Measurements from ENCODE around the gene SLC37A1. TPM values are rescaled to one million over a fixed set of nuclear protein-coding genes. Genes with fewer than 3 reads are reported as not detected.

SLC37A1 gene
- total and polyA plus RNA-seq, 2 of the 13 experiments (the other 11 are each of a cell fraction or from before 2014, with no cell fraction given), result 0.22 to 0.40 TPM

DNA sequence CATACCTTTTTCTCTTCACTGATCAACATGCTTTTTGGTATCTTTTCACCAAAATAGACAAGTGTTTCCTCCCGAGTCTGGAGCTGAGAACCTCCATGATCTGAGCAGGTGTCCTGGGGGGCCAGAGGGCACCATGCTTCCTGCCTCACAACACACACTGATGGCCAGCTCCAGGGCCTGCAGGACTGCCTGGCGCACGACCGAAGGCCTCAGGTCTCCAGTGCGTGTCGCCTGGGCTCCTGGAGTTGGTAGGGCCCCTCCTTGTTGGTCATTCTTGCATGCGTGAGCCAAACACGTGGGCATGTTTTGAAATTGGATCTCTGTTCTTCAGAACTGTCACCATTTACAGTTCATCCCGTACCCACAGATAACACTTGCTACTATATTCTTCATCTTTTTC is 64.4 kb downstream of the SLC37A1 start:
- 23% methylated on average over 6 of the region's 9 CpGs for WGBS (ENCODE audit: low lambda C conversion rate)
- Histone ChIP-seq H4K20me1 (ENCODE audit: insufficient read depth, low read length) (no peaks in the 10 kb centered on the region), H3K27ac (ENCODE audit: extremely low read length, insufficient read depth, low read length) (no peak overlapping the region), H3K9me3 (ENCODE audit: low read length) (peaks cover 5% of the 10 kb centered on the region; the same call in 1 of the 2 replicates), H3K27me3 (ENCODE audit: control insufficient read depth in 1 of 2, insufficient read depth in 2 of 2, low read length in 2 of 2) (peaks cover 3 to 36% of the 10 kb centered on the region in 2 experiments), H3K36me3 (replicated peaks in 1 of 2; ENCODE audit: control insufficient read depth in 1 of 2, insufficient read depth in 2 of 2, low read length in 2 of 2) (no peaks in the 10 kb centered on the region), H3K9ac (ENCODE audit: insufficient read depth, low read depth, low read length) (no peak overlapping the region), H3K4me3 (replicated peaks in 1 of 3; ENCODE audit: insufficient read depth in 1 of 3, low read depth in 2 of 3, low read length in 3 of 3) (no peak overlapping the region), H2AFZ (ENCODE audit: low read length) (no peak overlapping the region), H3K4me1 (ENCODE audit: insufficient read depth, low read length) (0 out of 2 replicates have a peak, but pooled peaks cover 6% of the 10 kb centered on the region), H3K4me2 (ENCODE audit: low read depth, low read length) (no peak overlapping the region), H3K79me2 (ENCODE audit: insufficient read depth, low read length) (no peaks in the 10 kb centered on the region)
- in situ Hi-C loops (cut with HindIII; ENCODE audit: extremely low pct_ligation_motif_present, low pct_unique_long_range_greater_than_20kb) (no loop called here), intact Hi-C loops (cut with micrococcal nuclease; ENCODE audit: unreplicated experiment) (no loop called here)
- no TSS peak for BruUV-seq (replicated peaks)
- ATAC-seq (no peak), DNase-seq (ENCODE audit: low spot score) (no peak), FAIRE-seq (no peak)
- CTCF ChIA-PET (ENCODE audit: low intra/inter-chr PET ratio, low total read pairs), result no interaction called here
- POLR2A ChIA-PET, result no interaction called here
- TF ChIP-seq SUZ12 (IDR thresholded peaks at IDR 0.05; ENCODE audit: low read depth, low read length) (no peak), GLI4 (CRISPR knock-in tag; IDR thresholded peaks at IDR 0.05; ENCODE audit: borderline replicate concordance) (no peak), TCF7L2 (IDR thresholded peaks at IDR 0.05; ENCODE audit: low read depth, low read length) (no peak), POLR2AphosphoS2 (IDR thresholded peaks at IDR 0.05; ENCODE audit: low read depth, low read length) (no peak), NCOA2 (CRISPR knock-in tag; IDR thresholded peaks at IDR 0.05) (no peak), ZNF737 (CRISPR knock-in tag; IDR thresholded peaks at IDR 0.05; ENCODE audit: borderline replicate concordance) (no peak), KAT8 (CRISPR knock-in tag; IDR thresholded peaks at IDR 0.05) (no peak), ZSCAN29 (CRISPR knock-in tag; conservative IDR thresholded peaks at IDR 0.05) (no peak), ZNF446 (CRISPR knock-in tag; IDR thresholded peaks at IDR 0.05) (no peak), SNAPC2 (CRISPR knock-in tag; IDR thresholded peaks at IDR 0.05) (no peak), ISL2 (CRISPR knock-in tag; IDR thresholded peaks at IDR 0.05) (no peak), FOXP1 (IDR thresholded peaks at IDR 0.05) (no peak), FOXP1 (CRISPR knock-in tag; IDR thresholded peaks at IDR 0.05) (no peak)
- TF ChIP-seq, protein P1, sequence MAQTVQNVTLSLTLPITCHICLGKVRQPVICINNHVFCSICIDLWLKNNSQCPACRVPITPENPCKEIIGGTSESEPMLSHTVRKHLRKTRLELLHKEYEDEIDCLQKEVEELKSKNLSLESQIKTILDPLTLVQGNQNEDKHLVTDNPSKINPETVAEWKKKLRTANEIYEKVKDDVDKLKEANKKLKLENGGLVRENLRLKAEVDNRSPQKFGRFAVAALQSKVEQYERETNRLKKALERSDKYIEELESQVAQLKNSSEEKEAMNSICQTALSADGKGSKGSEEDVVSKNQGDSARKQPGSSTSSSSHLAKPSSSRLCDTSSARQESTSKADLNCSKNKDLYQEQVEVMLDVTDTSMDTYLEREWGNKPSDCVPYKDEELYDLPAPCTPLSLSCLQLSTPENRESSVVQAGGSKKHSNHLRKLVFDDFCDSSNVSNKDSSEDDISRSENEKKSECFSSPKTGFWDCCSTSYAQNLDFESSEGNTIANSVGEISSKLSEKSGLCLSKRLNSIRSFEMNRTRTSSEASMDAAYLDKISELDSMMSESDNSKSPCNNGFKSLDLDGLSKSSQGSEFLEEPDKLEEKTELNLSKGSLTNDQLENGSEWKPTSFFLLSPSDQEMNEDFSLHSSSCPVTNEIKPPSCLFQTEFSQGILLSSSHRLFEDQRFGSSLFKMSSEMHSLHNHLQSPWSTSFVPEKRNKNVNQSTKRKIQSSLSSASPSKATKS (CRISPR knock-in tag; IDR thresholded peaks at IDR 0.05), result no peak
- TF ChIP-seq, protein P2, sequence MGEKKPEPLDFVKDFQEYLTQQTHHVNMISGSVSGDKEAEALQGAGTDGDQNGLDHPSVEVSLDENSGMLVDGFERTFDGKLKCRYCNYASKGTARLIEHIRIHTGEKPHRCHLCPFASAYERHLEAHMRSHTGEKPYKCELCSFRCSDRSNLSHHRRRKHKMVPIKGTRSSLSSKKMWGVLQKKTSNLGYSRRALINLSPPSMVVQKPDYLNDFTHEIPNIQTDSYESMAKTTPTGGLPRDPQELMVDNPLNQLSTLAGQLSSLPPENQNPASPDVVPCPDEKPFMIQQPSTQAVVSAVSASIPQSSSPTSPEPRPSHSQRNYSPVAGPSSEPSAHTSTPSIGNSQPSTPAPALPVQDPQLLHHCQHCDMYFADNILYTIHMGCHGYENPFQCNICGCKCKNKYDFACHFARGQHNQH (CRISPR knock-in tag; IDR thresholded peaks at IDR 0.05), result no peak

All from HepG2 (cell line).